Caco-2 (cell line): ENCODE measurements around the gene TAS2R60. TPM values are rescaled to one million over a fixed set of nuclear protein-coding genes. Genes with fewer than 3 reads are reported as not detected.

Source experiments
- BruUV-seq: library from RNA; stranded (reverse); fragments of 400-500 nt; replicated peaks from 2 replicates; lab custom pipeline; 2021; lab: Mats Ljungman, UMichigan
- CTCF ChIA-PET: fragments of 300-600 bp; sonication (Branson Sonifier 250); formaldehyde crosslinking; loops from one replicate; lab custom pipeline; 2022; ENCODE audit warnings: antibody characterized with exemption; lab: Charles Lee
- POLR2A ChIA-PET: fragments of 300-600 bp; sonication (Branson Sonifier 250); formaldehyde crosslinking; loops from one replicate; lab custom pipeline; 2022; ENCODE audit warnings: antibody characterized with exemption; lab: Charles Lee
- DNase-seq, 2 experiments: peaks; one replicate each; pipeline versions ENCODE4 v3.0.0 to v3.0.0-alpha.2; 2020 to 2022
- H3K27me3 ChIP-seq: replicated peaks from 2 replicates; pipeline ENCODE4 v1.6.0; 2011; ENCODE audit warnings: low read length; ENCODE audit not compliant: control insufficient read depth, insufficient read depth
- H3K36me3 ChIP-seq: 2 replicates; pipeline ENCODE4 v1.5.1; 2011; ENCODE audit warnings: low read length; ENCODE audit not compliant: control insufficient read depth, insufficient read depth
- H3K4me1 ChIP-seq: fragments of 250-450 bp; sonication (Bioruptor Pico); 2 replicates; pipeline ENCODE4 v1.5.1; 2020; ENCODE audit warnings: mild to moderate bottlenecking
- H3K4me3 ChIP-seq: 2 replicates; pipeline ENCODE4 v1.5.1; 2011; ENCODE audit warnings: low read depth, mild to moderate bottlenecking, control low read depth, low read length
- H3K9me3 ChIP-seq: fragments of 250-450 bp; sonication (Bioruptor Pico); 2 replicates; pipeline ENCODE4 v1.5.1; 2020; ENCODE audit warnings: mild to moderate bottlenecking, moderate library complexity
- H3K27ac Mint-ChIP-seq: one replicate; pipeline ENCODE4 v1.8.0; 2022; ENCODE audit warnings: mixed read lengths; ENCODE audit not compliant: unreplicated experiment
- H3K27me3 Mint-ChIP-seq: one replicate; pipeline ENCODE4 v1.8.0; 2022; ENCODE audit warnings: mixed read lengths; ENCODE audit not compliant: insufficient read depth, unreplicated experiment
- H3K36me3 Mint-ChIP-seq: one replicate; pipeline ENCODE4 v1.8.0; 2022; ENCODE audit warnings: mild to moderate bottlenecking, mixed read lengths; ENCODE audit not compliant: insufficient read depth, unreplicated experiment
- H3K4me1 Mint-ChIP-seq: one replicate; pipeline ENCODE4 v1.8.0; 2022; ENCODE audit warnings: low read depth, mixed read lengths; ENCODE audit not compliant: unreplicated experiment
- H3K4me3 Mint-ChIP-seq: one replicate; pipeline ENCODE4 v1.8.0; 2022; ENCODE audit warnings: mild to moderate bottlenecking, moderate library complexity, mixed read lengths; ENCODE audit not compliant: unreplicated experiment
- H3K9me3 Mint-ChIP-seq: one replicate; pipeline ENCODE4 v1.8.0; 2022; ENCODE audit warnings: mixed read lengths; ENCODE audit not compliant: unreplicated experiment
- CTCF ChIP-seq, 2 experiments: fragments of 200-600 bp in 1 of 2; IDR thresholded peaks; 1 replicate in 1 of 2; 2 replicates in 1 of 2; pipeline versions ENCODE4 v1.5.1 to v1.8.0; 2011 to 2022; ENCODE audit warnings: antibody characterized with exemption in 1 of 2, control low read depth in 1 of 2, inconsistent platforms in 1 of 2, low read depth in 1 of 2, low read length in 1 of 2, mild to moderate bottlenecking in 1 of 2, moderate library complexity in 1 of 2; ENCODE audit not compliant: insufficient read depth in 1 of 2, severe bottlenecking in 1 of 2, unreplicated experiment in 1 of 2
- intact Hi-C: fragments of 100-400 bp; cut with micrococcal nuclease; formaldehyde crosslinking; loops from one replicate; pipeline ENCODE4 v1.10.0; 2022; ENCODE audit not compliant: unreplicated experiment
- total RNA-seq: library from RNA; stranded (reverse); gene quantifications from 2 replicates; pipeline ENCODE4 v1.2.3, GENCODE V29; 2022

Gene TAS2R60
- total RNA-seq, 1 experiment from 2014 or later = not detected

GRCh38 chr7:143416565-143417149 is 26.6 kb upstream of the TAS2R60 start:
- peaks cover 35% of the 10 kb centered on the region for H3K4me1 Mint-ChIP-seq
- Histone ChIP-seq H3K4me1 (peaks cover 17% of the 10 kb centered on the region), H3K36me3 (no peaks in the 10 kb centered on the region; the same call in 1 of the 2 replicates), H3K27me3 (no peaks in the 10 kb centered on the region), H3K4me3 (no peak overlapping the region), H3K9me3 (peaks cover 3% of the 10 kb centered on the region; the same call in 1 of the 2 replicates)
- H3K36me3 Mint-ChIP-seq = no peaks in the 10 kb centered on the region
- H3K27ac Mint-ChIP-seq = no peak overlapping the region
- peak in 1 of 2 experiments; percentile 66 for DNase-seq
- intact Hi-C loops = loop anchor here (1.0 to 2.0 kb wide), 4 partner anchors 35 to 176 kb away; partner anchors contain the start of gene ZYX
- ChIA-PET CTCF (interaction anchor here (0.5 to 1.6 kb wide), 5 partner anchors 35 to 258 kb away, joined by 3 to 6 read pairs (median 4); no protein-coding TSS in a partner anchor), POLR2A (interaction anchor here (0.5 kb wide), 1 partner anchor 12 kb away, joined by 3 read pairs; no protein-coding TSS in a partner anchor)
- TF ChIP-seq CTCF (IDR thresholded peaks at IDR 0.05; ENCODE audit: insufficient read depth in 1 of 2, low read depth in 1 of 2, low read length in 1 of 2, severe bottlenecking in 1 of 2, unreplicated experiment in 1 of 2) = peak; percentile 70 to 75
- H3K9me3 Mint-ChIP-seq = no peaks in the 10 kb centered on the region
- no peak overlapping the region for H3K4me3 Mint-ChIP-seq
- BruUV-seq = no TSS peak
- no peaks in the 10 kb centered on the region for H3K27me3 Mint-ChIP-seq

- ChIA-PET CTCF (interaction anchor here (0.7 to 1.6 kb wide), 2 partner anchors 49 to 259 kb away, joined by 4 to 5 read pairs; no protein-coding TSS in a partner anchor), POLR2A (no interaction called here)
- H3K4me3 ChIP-seq = no peak overlapping the region
- no TSS peak for BruUV-seq
- intact Hi-C loops = loop anchor here (2.0 kb wide), 2 partner anchors 55 to 107 kb away; no protein-coding TSS in a partner anchor
- no peak overlapping the region for H3K4me3 Mint-ChIP-seq
- H3K4me1 Mint-ChIP-seq = peaks cover 23% of the 10 kb centered on the region
- TF ChIP-seq CTCF (IDR thresholded peaks at IDR 0.05; ENCODE audit: insufficient read depth in 1 of 2, low read depth in 1 of 2, low read length in 1 of 2, severe bottlenecking in 1 of 2, unreplicated experiment in 1 of 2) = no peak
- no peaks in the 10 kb centered on the region for H3K36me3 Mint-ChIP-seq
- no peak for DNase-seq
- H3K27me3 Mint-ChIP-seq = no peaks in the 10 kb centered on the region
- H3K9me3 Mint-ChIP-seq = no peaks in the 10 kb centered on the region
- no peaks in the 10 kb centered on the region for H3K27me3 ChIP-seq
- peaks cover 3% of the 10 kb centered on the region; the same call in 1 of the 2 replicates for H3K9me3 ChIP-seq
- no peak overlapping the region for H3K27ac Mint-ChIP-seq
- peaks cover 8% of the 10 kb centered on the region for H3K4me1 ChIP-seq
- H3K36me3 ChIP-seq = no peaks in the 10 kb centered on the region; the same call in 1 of the 2 replicates
Observed at GRCh38 chr7:143417734-143418383, 25.4 kb upstream of the TAS2R60 start.

GRCh38 chr7:143418681-143419458 is 24.4 kb upstream of the TAS2R60 start:
- CTCF ChIA-PET = no interaction called here
- Mint-ChIP-seq H3K27me3 (no peaks in the 10 kb centered on the region), H3K36me3 (no peaks in the 10 kb centered on the region), H3K9me3 (no peaks in the 10 kb centered on the region), H3K4me1 (peaks cover 16% of the 10 kb centered on the region), H3K4me3 (no peak overlapping the region), H3K27ac (no peak overlapping the region)
- Histone ChIP-seq H3K9me3 (peaks cover 3% of the 10 kb centered on the region; the same call in 1 of the 2 replicates), H3K4me1 (no peaks in the 10 kb centered on the region; the same call in 1 of the 2 replicates), H3K4me3 (no peak overlapping the region), H3K36me3 (no peaks in the 10 kb centered on the region; the same call in 1 of the 2 replicates), H3K27me3 (no peaks in the 10 kb centered on the region)
- DNase-seq = no peak
- TF ChIP-seq CTCF (IDR thresholded peaks at IDR 0.05; ENCODE audit: insufficient read depth in 1 of 2, low read depth in 1 of 2, low read length in 1 of 2, severe bottlenecking in 1 of 2, unreplicated experiment in 1 of 2) = no peak
- intact Hi-C loops = no loop called here
- no TSS peak for BruUV-seq
- POLR2A ChIA-PET = no interaction called here
